ENCODE data around the gene GPR180.

Gene GPR180

DNA sequence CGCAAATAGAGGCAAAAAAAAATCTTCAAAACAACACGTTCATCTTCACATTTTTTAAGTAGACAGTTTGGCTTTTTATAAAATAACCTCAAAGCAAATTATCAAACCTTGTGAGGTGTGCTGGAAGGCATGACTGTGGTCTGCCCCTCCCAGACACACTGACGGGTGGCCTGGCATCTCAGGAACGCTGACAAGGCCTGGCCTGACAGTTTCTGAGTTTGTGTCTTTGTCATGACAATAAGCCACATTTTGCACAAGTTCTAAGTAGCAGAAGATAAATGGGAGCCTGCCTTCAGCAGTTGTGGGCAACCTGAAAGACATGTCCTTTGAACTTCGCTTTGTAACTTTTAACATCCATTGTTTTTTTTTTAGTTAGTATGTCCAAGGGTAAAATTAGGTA, 72.2 kb downstream of the GPR180 start:
- no peak for TF ChIP-seq POLR2A (IDR thresholded peaks at IDR 0.05; ENCODE audit: low read length)
- TF ChIP-seq GATA1 (IDR thresholded peaks at IDR 0.05; ENCODE audit: low read depth, low read length), result no peak
- DNase-seq, result peak; percentile 37

DNA sequence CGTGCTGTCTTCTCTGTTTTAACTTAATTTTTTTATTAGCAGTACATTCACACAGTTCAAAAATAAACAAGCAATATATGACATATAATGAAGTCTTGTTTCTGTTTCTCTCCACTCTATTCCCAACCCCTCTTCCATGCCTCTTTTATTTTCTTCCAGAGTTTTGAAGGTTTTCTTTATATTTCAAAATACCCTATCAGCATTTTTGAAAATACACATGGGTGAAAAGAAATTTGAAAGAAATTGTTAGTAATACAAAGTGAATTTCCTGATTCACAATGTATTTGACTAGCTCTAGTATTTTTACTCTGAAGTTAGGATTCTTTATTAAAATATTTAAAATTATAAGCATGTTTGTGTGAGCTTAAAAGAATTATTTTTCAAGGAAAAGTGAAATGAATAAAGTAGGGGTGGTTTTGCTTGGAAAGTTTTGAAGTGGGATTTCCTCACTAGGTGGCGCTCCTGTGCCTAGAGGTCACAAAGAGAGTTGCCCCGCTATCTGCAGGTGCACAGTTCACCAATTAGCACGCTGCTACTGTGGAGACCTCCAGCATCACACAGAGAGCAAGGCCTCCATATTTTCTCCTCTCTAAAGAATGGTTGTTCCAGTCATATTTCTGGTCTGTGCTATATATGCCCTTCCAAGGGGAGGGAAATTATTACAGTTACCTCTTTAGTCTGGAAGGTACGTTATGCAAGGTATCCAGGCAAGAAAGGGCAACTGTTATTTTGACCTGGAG, 73.1 kb downstream of the GPR180 start:
- no peak for TF ChIP-seq GATA1 (IDR thresholded peaks at IDR 0.05; ENCODE audit: low read depth, low read length)
- no peak for TF ChIP-seq POLR2A (IDR thresholded peaks at IDR 0.05; ENCODE audit: low read length)

DNA sequence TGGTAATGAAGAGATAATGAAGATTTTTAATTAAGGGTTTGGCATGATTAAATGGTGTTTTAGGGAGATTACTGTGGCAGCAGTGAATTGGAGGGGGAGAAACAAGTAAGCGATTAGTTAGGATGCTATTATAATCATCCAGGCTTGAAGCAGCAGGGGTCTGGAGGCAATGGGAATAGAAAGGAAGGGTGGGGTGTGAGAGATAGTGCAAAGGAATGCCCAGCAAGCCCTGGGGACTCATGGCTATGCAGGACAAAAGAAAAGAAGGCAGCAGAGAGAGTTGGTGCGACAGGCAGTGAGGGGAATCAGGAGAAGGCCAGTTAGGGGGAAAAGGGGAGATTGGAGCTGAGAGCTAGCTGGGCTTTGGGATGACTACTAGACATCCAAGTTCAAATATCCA, 76.1 kb downstream of the GPR180 start:
- no peak for DNase-seq
- no peak for TF ChIP-seq POLR2A (IDR thresholded peaks at IDR 0.05; ENCODE audit: low read length)

More for the DNA sequence above, 73.1 kb downstream of the GPR180 start:
- DNase-seq, result peak; percentile 81 to 85

DNA sequence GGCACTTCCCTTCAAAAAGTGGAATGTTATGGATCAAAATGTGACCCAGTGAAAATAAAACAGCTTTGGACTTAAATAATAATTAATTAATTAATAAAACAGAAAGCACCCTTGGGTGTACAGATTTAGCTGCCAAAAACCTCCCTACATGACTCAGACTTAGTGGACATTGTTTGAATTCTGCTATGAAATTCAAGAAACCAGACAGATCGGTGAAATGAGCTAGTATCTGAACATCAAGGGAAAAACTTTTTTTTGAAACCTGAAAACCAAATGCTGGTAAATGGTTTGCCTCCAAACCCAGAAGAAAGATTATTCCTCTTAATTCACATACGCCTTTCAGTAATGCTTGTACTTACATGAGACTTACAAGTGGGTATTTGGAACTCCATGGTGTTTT, 77.2 kb downstream of the GPR180 start:
- no peak for TF ChIP-seq POLR2A (IDR thresholded peaks at IDR 0.05; ENCODE audit: low read length)
- TF ChIP-seq GATA1 (IDR thresholded peaks at IDR 0.05; ENCODE audit: low read depth, low read length), result no peak
- DNase-seq, result no peak

DNA sequence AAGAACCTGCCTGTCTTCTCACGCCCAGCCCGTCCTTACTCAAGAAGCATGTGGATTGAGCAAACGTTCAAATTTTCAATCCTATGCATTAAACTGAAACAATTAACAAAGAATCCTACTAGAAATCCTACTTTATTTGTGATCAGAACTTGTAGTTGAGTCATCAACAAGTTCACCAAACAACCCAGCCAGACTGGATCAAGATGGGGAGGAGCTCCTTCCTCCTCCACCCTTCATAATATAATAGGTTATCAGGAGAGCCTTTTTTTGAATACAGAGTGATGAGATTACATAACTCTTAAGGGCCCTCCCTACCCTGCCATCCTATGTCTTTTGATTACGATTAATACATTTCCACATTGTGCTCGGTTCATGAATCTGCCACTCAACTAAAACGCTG, 78.0 kb downstream of the GPR180 start:
- no peak for DNase-seq
- TF ChIP-seq GATA1 (IDR thresholded peaks at IDR 0.05; ENCODE audit: low read depth, low read length) (no peak), POLR2A (IDR thresholded peaks at IDR 0.05; ENCODE audit: low read length) (no peak)

DNA sequence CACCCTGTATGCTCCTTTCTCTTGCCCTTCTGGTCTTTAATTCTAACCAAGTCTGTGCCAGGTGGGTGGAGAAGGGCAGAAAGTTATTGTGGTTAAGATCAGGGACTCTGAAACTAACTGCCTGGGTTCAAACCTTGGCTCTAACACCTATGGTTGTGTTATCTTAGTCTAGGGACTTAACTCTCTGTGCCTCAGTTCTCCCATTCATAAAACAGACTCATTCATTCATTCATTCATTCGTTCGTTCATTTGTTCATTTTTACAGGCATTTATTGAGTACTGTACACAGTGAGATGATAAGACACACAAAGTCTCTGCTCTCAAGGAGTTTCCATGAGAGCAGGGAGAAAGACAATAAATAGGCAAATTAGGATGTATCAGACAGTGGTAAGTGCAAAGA, 80.6 kb downstream of the GPR180 start:
- DNase-seq, result no peak
- TF ChIP-seq POLR2A (IDR thresholded peaks at IDR 0.05; ENCODE audit: low read length), result no peak
- TF ChIP-seq GATA1 (IDR thresholded peaks at IDR 0.05; ENCODE audit: low read depth, low read length), result no peak

DNA sequence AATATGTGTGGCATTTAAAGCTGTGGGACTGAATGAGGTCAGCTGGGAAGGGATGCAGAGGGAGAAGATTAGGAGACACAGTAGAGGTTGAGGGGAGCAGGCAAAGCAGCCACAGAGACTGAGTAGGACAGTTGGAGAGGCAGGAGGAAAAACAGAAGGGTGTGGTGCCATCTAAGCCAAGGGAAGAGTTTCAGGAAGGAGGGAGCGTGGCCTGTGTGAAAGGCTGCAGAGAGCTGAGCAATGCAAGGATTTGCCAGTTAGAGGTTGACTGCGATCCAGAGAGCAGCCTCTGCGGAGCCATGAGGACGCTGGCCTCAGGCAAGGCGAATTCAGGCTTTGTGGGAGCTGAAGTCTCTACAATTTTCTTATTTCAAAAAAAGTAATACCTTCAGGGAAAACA, 81.8 kb downstream of the GPR180 start:
- DNase-seq, result no peak
- TF ChIP-seq POLR2A (IDR thresholded peaks at IDR 0.05; ENCODE audit: low read length) (no peak), GATA1 (IDR thresholded peaks at IDR 0.05; ENCODE audit: low read depth, low read length) (no peak)

Measured in erythroblast (primary cell).